ENCODE measurements around the gene MFSD12.

DNA sequence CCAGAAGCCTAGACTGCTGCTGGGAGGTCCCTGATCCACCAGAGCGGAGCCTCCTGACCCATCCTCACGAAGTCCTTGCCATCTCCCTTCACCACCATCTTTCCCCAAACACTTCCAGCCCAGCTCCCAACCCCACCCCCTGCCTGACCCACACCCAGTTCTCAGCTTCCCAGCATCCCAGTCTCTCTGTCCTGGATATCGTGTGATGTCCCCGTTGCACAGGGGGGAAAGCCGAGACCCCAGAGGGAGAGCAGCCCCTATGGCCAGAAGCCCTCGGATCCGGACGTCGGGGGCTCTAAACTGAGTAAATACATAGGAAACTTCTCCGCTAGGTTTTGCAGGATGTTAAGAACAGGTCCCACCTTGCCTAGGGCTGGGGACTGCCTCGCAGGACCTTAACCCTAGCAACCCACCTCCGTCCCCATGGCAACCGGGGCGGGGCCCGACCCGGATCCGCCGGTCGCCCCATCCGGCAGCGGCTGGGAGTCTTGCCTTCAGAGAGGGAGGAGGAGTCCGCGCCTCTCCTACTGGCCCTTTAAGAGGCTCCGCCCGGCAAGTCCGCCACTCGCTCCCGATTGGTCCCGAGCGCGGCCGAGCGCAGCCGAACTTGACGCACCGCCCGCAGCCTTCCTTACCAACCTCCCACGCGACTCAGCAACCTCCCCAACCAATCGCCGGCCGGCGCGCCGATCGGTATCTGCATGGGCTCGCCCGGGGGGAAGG lies 14.9 kb upstream of the MFSD12 start:
- no peak for TF ChIP-seq EZH2 (IDR thresholded peaks at IDR 0.05; ENCODE audit: insufficient read depth, poor library complexity, severe bottlenecking)
- TF ChIP-seq EZH2phosphoT487 (IDR thresholded peaks at IDR 0.05; ENCODE audit: insufficient read depth, low read depth), result no peak
